CD4-positive, alpha-beta T cell treated with Interleukin-12 subunit alpha and Interleukin-12 subunit beta, for 1 hour (primary cell): ENCODE measurements around the gene SMIM22.

Source experiments
- DNase-seq: peaks from one replicate; pipeline ENCODE4 v3.0.0-alpha.2; 2020

The SMIM22 gene

GRCh38 chr16:4828567-4829321, 33.6 kb downstream of the SMIM22 start:
- DNase-seq, result no peak

- no peak for DNase-seq
These were observed 35.2 kb downstream of the SMIM22 start for GRCh38 chr16:4830408-4830807.

- no peak for DNase-seq
These were observed 36.4 kb downstream of the SMIM22 start for GRCh38 chr16:4831616-4832015.

- DNase-seq, result no peak
These were observed 37.7 kb downstream of the SMIM22 start for GRCh38 chr16:4832698-4833343.

- DNase-seq, result no peak
These were observed 38.4 kb downstream of the SMIM22 start for GRCh38 chr16:4833584-4833983.

- DNase-seq, result no peak
These were observed 41.6 kb downstream of the SMIM22 start for GRCh38 chr16:4836727-4837126.

GRCh38 chr16:4837733-4838501, 42.7 kb downstream of the SMIM22 start:
- no peak for DNase-seq

- no peak for DNase-seq
These were observed 44.8 kb downstream of the SMIM22 start for GRCh38 chr16:4839942-4840341.

GRCh38 chr16:4840984-4841383, 45.8 kb downstream of the SMIM22 start:
- DNase-seq, result no peak
